ENCODE results near the gene GON4L.

DNA sequence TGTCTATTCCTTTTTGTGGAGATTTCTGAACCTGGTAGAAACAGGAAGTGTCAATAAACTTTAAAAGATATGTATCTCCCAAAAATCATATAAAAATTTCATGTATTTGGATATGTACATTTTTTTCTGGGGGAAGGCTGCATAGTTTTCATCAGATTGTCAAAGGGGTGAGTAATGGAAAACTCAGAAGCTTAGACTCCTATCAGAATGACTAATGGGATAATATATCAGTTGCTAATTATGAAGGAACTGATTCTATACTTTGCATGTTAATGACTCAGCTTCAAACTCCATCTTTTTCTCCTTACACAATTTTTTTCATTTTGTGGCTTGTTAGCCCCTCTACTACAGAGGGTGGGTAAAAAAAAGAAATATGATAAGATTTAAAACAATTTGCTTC lies 55.9 kb downstream of the GON4L start:
- TF ChIP-seq, protein P1, sequence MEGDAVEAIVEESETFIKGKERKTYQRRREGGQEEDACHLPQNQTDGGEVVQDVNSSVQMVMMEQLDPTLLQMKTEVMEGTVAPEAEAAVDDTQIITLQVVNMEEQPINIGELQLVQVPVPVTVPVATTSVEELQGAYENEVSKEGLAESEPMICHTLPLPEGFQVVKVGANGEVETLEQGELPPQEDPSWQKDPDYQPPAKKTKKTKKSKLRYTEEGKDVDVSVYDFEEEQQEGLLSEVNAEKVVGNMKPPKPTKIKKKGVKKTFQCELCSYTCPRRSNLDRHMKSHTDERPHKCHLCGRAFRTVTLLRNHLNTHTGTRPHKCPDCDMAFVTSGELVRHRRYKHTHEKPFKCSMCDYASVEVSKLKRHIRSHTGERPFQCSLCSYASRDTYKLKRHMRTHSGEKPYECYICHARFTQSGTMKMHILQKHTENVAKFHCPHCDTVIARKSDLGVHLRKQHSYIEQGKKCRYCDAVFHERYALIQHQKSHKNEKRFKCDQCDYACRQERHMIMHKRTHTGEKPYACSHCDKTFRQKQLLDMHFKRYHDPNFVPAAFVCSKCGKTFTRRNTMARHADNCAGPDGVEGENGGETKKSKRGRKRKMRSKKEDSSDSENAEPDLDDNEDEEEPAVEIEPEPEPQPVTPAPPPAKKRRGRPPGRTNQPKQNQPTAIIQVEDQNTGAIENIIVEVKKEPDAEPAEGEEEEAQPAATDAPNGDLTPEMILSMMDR (IDR thresholded peaks at IDR 0.05; ENCODE audit: low read depth, low read length, poor library complexity, severe bottlenecking), result no peak
- no peak for TF ChIP-seq EZH2phosphoT487 (IDR thresholded peaks at IDR 0.05; ENCODE audit: borderline replicate concordance, low read length)
